ENCODE results near the gene CCDC83. TPM values are rescaled to one million over a fixed set of nuclear protein-coding genes. Genes with fewer than 3 reads are reported as not detected.
A peak's percentile ranks its signal among the peaks of the same experiment; 100 is the strongest.

The CCDC83 gene
- total RNA-seq, 3 donors from 2014 or later (not counting 1 experiment from before 2014, with no cell fraction given), result 0.12 TPM; not detected in 2

DNA sequence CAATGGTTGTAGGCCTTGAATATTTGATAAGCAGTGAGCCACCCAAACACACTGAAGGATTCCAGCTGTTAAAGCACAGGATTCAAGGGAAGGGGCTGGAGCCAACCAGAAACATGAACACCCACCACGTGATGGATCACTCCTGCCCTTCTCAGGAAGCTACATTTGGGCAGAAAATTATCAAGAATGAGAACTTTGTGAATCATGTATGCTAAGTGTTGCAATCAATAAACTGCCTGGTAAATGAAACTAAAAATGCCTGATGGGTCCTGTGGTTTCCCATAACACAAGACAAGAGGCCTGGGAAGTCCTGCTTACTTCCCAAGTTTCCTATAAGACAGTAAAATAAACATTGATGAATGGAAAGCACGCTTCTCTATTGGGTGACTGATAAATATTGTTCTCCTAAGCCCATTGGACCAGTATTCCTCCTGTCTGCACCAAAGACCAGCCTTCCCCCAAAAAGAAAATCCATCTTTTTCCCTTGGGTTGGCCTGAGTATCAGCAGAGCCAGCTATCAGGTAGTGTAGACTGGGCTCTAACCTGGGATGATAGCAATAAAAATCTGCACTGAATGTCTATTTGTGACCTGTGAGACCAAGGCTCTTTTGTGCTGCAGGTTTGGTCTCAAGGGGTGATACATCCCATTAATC is 98.4 kb downstream of the CCDC83 start:
- peaks cover 24% of the 10 kb centered on the region for H3K36me3 Mint-ChIP-seq
- Histone ChIP-seq H3K27me3 (ENCODE audit: control insufficient read depth, insufficient read depth, low read length) (no peaks in the 10 kb centered on the region), H3K4me3 (ENCODE audit: low read length) (no peak overlapping the region), H3K4me1 (ENCODE audit: control insufficient read depth, insufficient read depth, low read length) (no peaks in the 10 kb centered on the region), H3K27ac (ENCODE audit: low read length) (no peak overlapping the region), H3K36me3 (ENCODE audit: control insufficient read depth, insufficient read depth, low read length) (peaks cover 43% of the 10 kb centered on the region), H3K9me3 (ENCODE audit: control insufficient read depth, insufficient read depth, low read length) (no peaks in the 10 kb centered on the region)
- DNase-seq, result no peak
- peaks cover 0 to 3% of the 10 kb centered on the region in 2 donors for H3K9me3 Mint-ChIP-seq
- ATAC-seq, result no peak
- peak overlapping the region; percentile 44 to 71 for H3K27ac Mint-ChIP-seq
- no peaks in the 10 kb centered on the region for H3K27me3 Mint-ChIP-seq (ENCODE audit: low read depth in 2 of 2)
- peaks cover 0 to 11% of the 10 kb centered on the region in 2 donors for H3K4me1 Mint-ChIP-seq
- intact Hi-C loops (cut with micrococcal nuclease), result no loop called here
- TF ChIP-seq CTCF (IDR thresholded peaks at IDR 0.05), result no peak
- H3K4me3 Mint-ChIP-seq, result no peak overlapping the region
- 83% methylated on average over 1 of the region's 2 CpGs for WGBS (ENCODE audit: insufficient coverage)

- no peaks in the 10 kb centered on the region for H3K27me3 ChIP-seq (ENCODE audit: control insufficient read depth, insufficient read depth, low read length)
- Mint-ChIP-seq H3K36me3 (peaks cover 24% of the 10 kb centered on the region), H3K4me3 (no peak overlapping the region), H3K9me3 (peaks cover 0 to 3% of the 10 kb centered on the region in 2 donors), H3K27ac (peak overlapping the region; percentile 37 to 71), H3K27me3 (ENCODE audit: low read depth in 2 of 2) (no peaks in the 10 kb centered on the region), H3K4me1 (peaks cover 2 to 21% of the 10 kb centered on the region in 2 donors)
- DNase-seq, result no peak
- 96% methylated on average over 1 of the region's 1 CpG for WGBS (ENCODE audit: insufficient coverage)
- no peak for ATAC-seq
- intact Hi-C loops (cut with micrococcal nuclease), result no loop called here
- H3K27ac ChIP-seq (ENCODE audit: low read length), result no peak overlapping the region
- no peak overlapping the region for H3K4me3 ChIP-seq (ENCODE audit: low read length)
- no peak for TF ChIP-seq CTCF (IDR thresholded peaks at IDR 0.05)
- no peaks in the 10 kb centered on the region for H3K4me1 ChIP-seq (ENCODE audit: control insufficient read depth, insufficient read depth, low read length)
- peaks cover 60% of the 10 kb centered on the region for H3K36me3 ChIP-seq (ENCODE audit: control insufficient read depth, insufficient read depth, low read length)
- H3K9me3 ChIP-seq (ENCODE audit: control insufficient read depth, insufficient read depth, low read length), result no peaks in the 10 kb centered on the region
Measured at GRCh38 chr11:85955531-85955930, 100.3 kb downstream of the CCDC83 start.

DNA sequence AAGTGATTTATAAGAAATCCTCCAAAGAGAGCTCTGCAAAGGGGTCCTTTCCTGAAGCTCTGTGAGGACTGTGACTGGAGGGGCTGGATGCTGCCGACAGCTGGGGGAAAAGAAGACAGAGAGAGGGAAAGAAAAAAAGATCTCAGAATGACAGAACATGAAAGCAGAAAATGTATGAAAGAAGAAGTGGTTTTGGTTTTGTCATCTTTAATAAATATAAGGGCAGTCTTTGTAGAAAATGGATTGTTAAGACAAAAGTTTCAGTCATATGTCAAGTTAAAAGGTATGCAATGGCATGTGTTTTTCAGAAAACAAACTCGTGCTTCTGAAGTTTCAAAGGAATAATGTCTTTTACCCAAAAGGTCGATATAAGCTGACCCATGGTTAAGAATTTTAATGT is 105.5 kb downstream of the CCDC83 start:
- Histone ChIP-seq H3K27me3 (ENCODE audit: control insufficient read depth, insufficient read depth, low read length) (no peaks in the 10 kb centered on the region), H3K4me3 (ENCODE audit: low read length) (no peak overlapping the region), H3K9me3 (ENCODE audit: control insufficient read depth, insufficient read depth, low read length) (no peaks in the 10 kb centered on the region), H3K4me1 (ENCODE audit: control insufficient read depth, insufficient read depth, low read length) (no peaks in the 10 kb centered on the region), H3K27ac (ENCODE audit: low read length) (no peak overlapping the region), H3K36me3 (ENCODE audit: control insufficient read depth, insufficient read depth, low read length) (peaks cover 91% of the 10 kb centered on the region)
- peaks cover 15% of the 10 kb centered on the region for H3K36me3 Mint-ChIP-seq
- H3K4me3 Mint-ChIP-seq, result no peak overlapping the region
- DNase-seq (no peak), ATAC-seq (no peak)
- H3K27me3 Mint-ChIP-seq (ENCODE audit: low read depth in 2 of 2), result no peaks in the 10 kb centered on the region
- intact Hi-C loops (cut with micrococcal nuclease), result no loop called here
- H3K27ac Mint-ChIP-seq, result peak overlapping the region; percentile 62 to 66
- peaks cover 27 to 35% of the 10 kb centered on the region in 2 donors for H3K4me1 Mint-ChIP-seq
- H3K9me3 Mint-ChIP-seq, result no peaks in the 10 kb centered on the region
- 80% methylated on average over 3 of the region's 3 CpGs for WGBS (ENCODE audit: insufficient coverage)
- TF ChIP-seq CTCF (IDR thresholded peaks at IDR 0.05), result no peak

GRCh38 chr11:85961130-85961529 is 105.9 kb downstream of the CCDC83 start:
- Mint-ChIP-seq H3K36me3 (peaks cover 14% of the 10 kb centered on the region), H3K4me3 (no peak overlapping the region), H3K4me1 (peaks cover 27 to 35% of the 10 kb centered on the region in 2 donors), H3K27me3 (ENCODE audit: low read depth in 2 of 2) (no peaks in the 10 kb centered on the region), H3K27ac (peak overlapping the region; percentile 66 to 69), H3K9me3 (no peaks in the 10 kb centered on the region)
- intact Hi-C loops (cut with micrococcal nuclease), result no loop called here
- 75% methylated on average over 5 of the region's 6 CpGs for WGBS (ENCODE audit: insufficient coverage)
- Histone ChIP-seq H3K27ac (ENCODE audit: low read length) (no peak overlapping the region), H3K4me1 (ENCODE audit: control insufficient read depth, insufficient read depth, low read length) (no peaks in the 10 kb centered on the region), H3K9me3 (ENCODE audit: control insufficient read depth, insufficient read depth, low read length) (no peaks in the 10 kb centered on the region), H3K27me3 (ENCODE audit: control insufficient read depth, insufficient read depth, low read length) (no peaks in the 10 kb centered on the region), H3K36me3 (ENCODE audit: control insufficient read depth, insufficient read depth, low read length) (peaks cover 89% of the 10 kb centered on the region), H3K4me3 (ENCODE audit: low read length) (no peak overlapping the region)
- TF ChIP-seq CTCF (IDR thresholded peaks at IDR 0.05), result no peak
- DNase-seq (no peak), ATAC-seq (no peak)

Data from natural killer cell (primary cell).